IMR-90 (cell line): Measurements from ENCODE around the gene DDX59. TPM values are rescaled to one million over a fixed set of nuclear protein-coding genes. Genes with fewer than 3 reads are reported as not detected.

Experiments
- ATAC-seq: fragments of 200-7000 bp; cut with Tn5 transposase; 2 replicates; pipeline ENCODE4 v1.9.1; 2020; ENCODE audit warnings: low read depth, mild to moderate bottlenecking, moderate library complexity
- BruUV-seq: library from RNA; stranded (reverse); fragments of 400-500 nt; replicated peaks from 2 replicates; lab custom pipeline; 2021; lab: Mats Ljungman, UMichigan
- CTCF ChIA-PET: fragments of 300-600 bp; formaldehyde crosslinking; extraction: SDS; loops from one replicate; lab custom pipeline; 2021; ENCODE audit warnings: antibody characterized with exemption; lab: Yijun Ruan, JAX
- POLR2A ChIA-PET: fragments of 300-600 bp; sonication (Branson Sonifier 250); formaldehyde crosslinking; loops from one replicate; lab custom pipeline; 2022; ENCODE audit warnings: antibody characterized with exemption; ENCODE audit not compliant: unreplicated experiment; lab: Charles Lee
- DNase-seq: peaks from one replicate; pipeline ENCODE4 v3.0.0; 2013
- H2AFZ ChIP-seq: replicated peaks from 2 replicates; pipeline ENCODE3; 2013; ENCODE audit warnings: low read length, mild to moderate bottlenecking; ENCODE audit not compliant: poor library complexity
- H2AK5ac ChIP-seq: 2 replicates; pipeline ENCODE4 v1.6.1; 2013; ENCODE audit warnings: low read depth, low read length, inconsistent platforms
- H2AK9ac ChIP-seq: replicated peaks from 2 replicates; pipeline ENCODE3; 2013; ENCODE audit warnings: mild to moderate bottlenecking, low read depth, low read length, moderate library complexity; ENCODE audit not compliant: poor library complexity
- H2BK120ac ChIP-seq: 2 replicates; pipeline ENCODE4 v1.6.1; 2013; ENCODE audit warnings: low read depth, low read length, inconsistent platforms
- H2BK15ac ChIP-seq: 3 replicates; pipeline ENCODE4 v1.6.1; 2013; ENCODE audit warnings: low read depth, low read length, inconsistent platforms
- H2BK20ac ChIP-seq: 2 replicates; pipeline ENCODE4 v1.6.1; 2013; ENCODE audit warnings: low read depth, mild to moderate bottlenecking, inconsistent platforms, low read length, moderate library complexity
- H2BK5ac ChIP-seq: 2 replicates; pipeline ENCODE4 v1.6.1; 2013; ENCODE audit warnings: mild to moderate bottlenecking, low read depth, low read length, inconsistent platforms; ENCODE audit not compliant: poor library complexity, severe bottlenecking
- H3K14ac ChIP-seq: replicated peaks from 2 replicates; pipeline ENCODE4 v1.6.1; 2013; ENCODE audit warnings: low read depth, low read length, inconsistent platforms
- H3K18ac ChIP-seq: 2 replicates; pipeline ENCODE4 v1.6.1; 2013; ENCODE audit warnings: low read depth, low read length, control low read depth
- H3K23ac ChIP-seq: 2 replicates; pipeline ENCODE4 v1.6.1; 2013; ENCODE audit warnings: low read depth, low read length, inconsistent platforms
- H3K27ac ChIP-seq: 2 replicates; pipeline ENCODE4 v1.5.1; 2013; ENCODE audit warnings: mild to moderate bottlenecking, control low read depth, low read length; ENCODE audit not compliant: insufficient read depth
- H3K27me3 ChIP-seq: 2 replicates; pipeline ENCODE4 v1.6.1; 2013; ENCODE audit warnings: low read length; ENCODE audit not compliant: control insufficient read depth, insufficient read depth
- H3K36me3 ChIP-seq: 2 replicates; pipeline ENCODE4 v1.6.1; 2013; ENCODE audit warnings: low read length, mixed read lengths; ENCODE audit not compliant: control insufficient read depth, insufficient read depth
- H3K4ac ChIP-seq: 2 replicates; pipeline ENCODE4 v1.6.1; 2013; ENCODE audit warnings: low read depth, low read length, inconsistent platforms
- H3K4me1 ChIP-seq: 2 replicates; pipeline ENCODE4 v1.6.1; 2013; ENCODE audit warnings: low read length, mixed read lengths; ENCODE audit not compliant: control insufficient read depth, insufficient read depth
- H3K4me2 ChIP-seq: 2 replicates; pipeline ENCODE4 v1.6.1; 2013; ENCODE audit warnings: low read depth, mild to moderate bottlenecking, control low read depth, low read length, moderate library complexity
- H3K4me3 ChIP-seq: 2 replicates; pipeline ENCODE4 v1.5.1; 2013; ENCODE audit warnings: low read depth, mild to moderate bottlenecking, control low read depth, low read length, moderate library complexity; ENCODE audit not compliant: insufficient read depth
- H3K56ac ChIP-seq: 2 replicates; pipeline ENCODE4 v1.6.1; 2013; ENCODE audit warnings: low read length, inconsistent platforms; ENCODE audit not compliant: insufficient read depth; ENCODE audit errors: extremely low read depth
- H3K79me1 ChIP-seq, 2 experiments: 2 replicates each; pipeline ENCODE4 v1.6.1; 2013; ENCODE audit warnings: low read length in 2 of 2, inconsistent platforms in 1 of 2, low read depth in 1 of 2
- H3K9ac ChIP-seq: 2 replicates; pipeline ENCODE4 v1.6.1; 2013; ENCODE audit warnings: low read depth, low read length, control low read depth
- H3K9me1 ChIP-seq: 2 replicates; pipeline ENCODE4 v1.6.1; 2013; ENCODE audit warnings: low read length, inconsistent platforms; ENCODE audit not compliant: insufficient read depth
- H3K9me3 ChIP-seq: 2 replicates; pipeline ENCODE4 v1.6.1; 2013; ENCODE audit warnings: low read length; ENCODE audit not compliant: control insufficient read depth, insufficient read depth
- H4K20me1 ChIP-seq: 2 replicates; pipeline ENCODE4 v1.6.1; 2013; ENCODE audit warnings: low read length, inconsistent platforms; ENCODE audit not compliant: insufficient read depth
- H4K5ac ChIP-seq: 2 replicates; pipeline ENCODE4 v1.6.1; 2013; ENCODE audit warnings: mild to moderate bottlenecking, low read depth, low read length, control low read depth
- H4K8ac ChIP-seq, 2 experiments: 2 replicates each; pipeline ENCODE4 v1.6.1; 2013; ENCODE audit warnings: low read depth in 2 of 2, low read length in 2 of 2, control low read depth in 1 of 2, inconsistent platforms in 1 of 2
- H4K91ac ChIP-seq: 2 replicates; pipeline ENCODE4 v1.6.1; 2013; ENCODE audit warnings: low read depth, low read length, inconsistent platforms; ENCODE audit not compliant: insufficient read depth
- BHLHE40 ChIP-seq: fragments of 150-350 bp; IDR thresholded peaks from 2 replicates; pipeline ENCODE4 v1.6.1; 2016; ENCODE audit warnings: mild to moderate bottlenecking, low read depth, low read length
- CEBPB ChIP-seq: IDR thresholded peaks from 2 replicates; pipeline ENCODE4 v1.6.1; 2012; ENCODE audit warnings: low read depth, low read length, improper control_type of control experiment
- FOS ChIP-seq: fragments of 150-350 bp; IDR thresholded peaks from 2 replicates; pipeline ENCODE4 v1.6.1; 2016; ENCODE audit warnings: low read depth, low read length
- MAFK ChIP-seq: IDR thresholded peaks from 2 replicates; pipeline ENCODE4 v1.6.1; 2012; ENCODE audit warnings: low read depth, low read length, improper control_type of control experiment
- MAZ ChIP-seq: IDR thresholded peaks from 2 replicates; pipeline ENCODE4 v1.6.1; 2012; ENCODE audit warnings: low read depth, mild to moderate bottlenecking, low read length, improper control_type of control experiment, moderate library complexity, borderline replicate concordance
- MXI1 ChIP-seq: IDR thresholded peaks from 2 replicates; pipeline ENCODE4 v1.6.1; 2012; ENCODE audit warnings: low read depth, mild to moderate bottlenecking, low read length, moderate library complexity, borderline replicate concordance
- NFE2L2 ChIP-seq: fragments of 150-350 bp; IDR thresholded peaks from 2 replicates; pipeline ENCODE4 v1.6.1; 2016; ENCODE audit warnings: low read depth, mild to moderate bottlenecking, low read length
- RAD21 ChIP-seq: IDR thresholded peaks from 2 replicates; pipeline ENCODE4 v1.6.1; 2012; ENCODE audit warnings: low read length, improper control_type of control experiment
- RCOR1 ChIP-seq: IDR thresholded peaks from 2 replicates; pipeline ENCODE4 v1.6.1; 2012; ENCODE audit warnings: mild to moderate bottlenecking, low read length, improper control_type of control experiment; ENCODE audit not compliant: insufficient replicate concordance
- RFX5 ChIP-seq: IDR thresholded peaks from 2 replicates; pipeline ENCODE4 v1.8.0; 2012; ENCODE audit warnings: low read depth, mild to moderate bottlenecking, low read length, moderate library complexity
- SMC3 ChIP-seq: fragments of 150-350 bp; IDR thresholded peaks from 2 replicates; pipeline ENCODE4 v1.6.1; 2016; ENCODE audit warnings: low read depth, mild to moderate bottlenecking, antibody characterized with exemption, low read length, moderate library complexity
- WGBS, 2 experiments: methylation state at CpG; one replicate each; pipeline versions ENCODE4 v1.1.5 to v1.1.7; 2013; ENCODE audit warnings: missing lambda C conversion rate in 2 of 2; ENCODE audit not compliant: insufficient read length in 1 of 2; ENCODE audit errors: extremely low coverage in 2 of 2; 5-methylcytosine and 5-hydroxymethylcytosine counted together
- dilution Hi-C: fragments of 300-500 bp; cut with HindIII; formaldehyde crosslinking; loops from one replicate; pipeline ENCODE4 v1.14.3; 2018; ENCODE audit warnings: low sequenced_read_pairs; ENCODE audit not compliant: unreplicated experiment
- in situ Hi-C: fragments of 300-500 bp; cut with MboI; formaldehyde crosslinking; loops from 3 replicates; pipeline ENCODE4 v1.14.3; 2019; ENCODE audit warnings: low sequenced_read_pairs, inconsistent platforms, mixed read lengths
- intact Hi-C: fragments of 100-400 bp; cut with micrococcal nuclease; formaldehyde crosslinking; loops from 2 replicates; pipeline ENCODE4 v1.10.0; 2022
- polyA plus RNA-seq, 3 experiments: library from polyadenylated mRNA; depleted of rRNA; stranded (reverse); fragments of >200 nt; gene quantifications; 2 replicates each; pipeline ENCODE4 v1.2.3, GENCODE V29; 2012; ENCODE audit warnings: low replicate concordance in 1 of 3
- total RNA-seq: library from RNA; depleted of rRNA; stranded (reverse); fragments of >200 nt; gene quantifications from 2 replicates; pipeline ENCODE4 v1.2.3, GENCODE V29; 2012
- TF ChIP-seq, protein P1 (sequence below): fragments of 150-350 bp; IDR thresholded peaks from 2 replicates; pipeline ENCODE4 v1.6.1; 2017; ENCODE audit warnings: mild to moderate bottlenecking, antibody characterized with exemption, low read length, low read depth
- TF ChIP-seq, protein P2 (sequence below): fragments of 150-350 bp; IDR thresholded peaks from 2 replicates; pipeline ENCODE4 v1.6.1; 2016; ENCODE audit warnings: low read depth, mild to moderate bottlenecking, low read length, moderate library complexity, borderline replicate concordance
- TF ChIP-seq, protein P3 (sequence below): conservative IDR thresholded peaks from 2 replicates; pipeline ENCODE4 v1.5.1; 2012; ENCODE audit warnings: mild to moderate bottlenecking, low read depth, low read length, improper control_type of control experiment

The DDX59 gene
- total and polyA plus RNA-seq, 2 of the 4 experiments (the other 2 are of a cell fraction): 8.6 to 9.1 TPM

DNA sequence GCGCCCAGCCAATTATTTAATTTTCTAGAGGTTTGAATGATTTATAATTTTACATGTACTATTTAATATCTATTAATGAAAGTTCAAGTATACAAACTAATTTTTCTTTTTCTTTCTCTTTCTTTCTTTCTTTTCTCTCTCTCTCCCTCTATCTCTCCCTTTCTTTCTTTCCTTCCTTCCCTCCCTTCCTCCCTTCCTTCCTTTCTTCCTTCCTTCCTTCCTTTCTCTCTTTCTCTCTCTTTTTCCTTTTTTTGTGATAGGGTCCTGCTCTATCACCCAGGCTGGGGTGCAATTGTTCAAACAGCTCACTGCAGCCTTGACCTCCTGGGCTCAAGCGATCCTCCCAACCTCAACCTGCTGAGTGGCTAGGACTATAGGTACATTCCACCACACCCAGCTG is 33.0 kb downstream of the DDX59 start:
- no peak for TF ChIP-seq SMC3
- TF ChIP-seq, protein P1, sequence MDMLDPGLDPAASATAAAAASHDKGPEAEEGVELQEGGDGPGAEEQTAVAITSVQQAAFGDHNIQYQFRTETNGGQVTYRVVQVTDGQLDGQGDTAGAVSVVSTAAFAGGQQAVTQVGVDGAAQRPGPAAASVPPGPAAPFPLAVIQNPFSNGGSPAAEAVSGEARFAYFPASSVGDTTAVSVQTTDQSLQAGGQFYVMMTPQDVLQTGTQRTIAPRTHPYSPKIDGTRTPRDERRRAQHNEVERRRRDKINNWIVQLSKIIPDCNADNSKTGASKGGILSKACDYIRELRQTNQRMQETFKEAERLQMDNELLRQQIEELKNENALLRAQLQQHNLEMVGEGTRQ: no peak
- no peak for TF ChIP-seq MXI1
- no peak for TF ChIP-seq RCOR1
- no peak for TF ChIP-seq RAD21
- TF ChIP-seq, protein P2, sequence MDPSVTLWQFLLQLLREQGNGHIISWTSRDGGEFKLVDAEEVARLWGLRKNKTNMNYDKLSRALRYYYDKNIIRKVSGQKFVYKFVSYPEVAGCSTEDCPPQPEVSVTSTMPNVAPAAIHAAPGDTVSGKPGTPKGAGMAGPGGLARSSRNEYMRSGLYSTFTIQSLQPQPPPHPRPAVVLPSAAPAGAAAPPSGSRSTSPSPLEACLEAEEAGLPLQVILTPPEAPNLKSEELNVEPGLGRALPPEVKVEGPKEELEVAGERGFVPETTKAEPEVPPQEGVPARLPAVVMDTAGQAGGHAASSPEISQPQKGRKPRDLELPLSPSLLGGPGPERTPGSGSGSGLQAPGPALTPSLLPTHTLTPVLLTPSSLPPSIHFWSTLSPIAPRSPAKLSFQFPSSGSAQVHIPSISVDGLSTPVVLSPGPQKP: no peak
- TF ChIP-seq CEBPB: no peak
- TF ChIP-seq FOS: no peak
- TF ChIP-seq BHLHE40: no peak
- TF ChIP-seq NFE2L2: no peak
- TF ChIP-seq, protein P3, sequence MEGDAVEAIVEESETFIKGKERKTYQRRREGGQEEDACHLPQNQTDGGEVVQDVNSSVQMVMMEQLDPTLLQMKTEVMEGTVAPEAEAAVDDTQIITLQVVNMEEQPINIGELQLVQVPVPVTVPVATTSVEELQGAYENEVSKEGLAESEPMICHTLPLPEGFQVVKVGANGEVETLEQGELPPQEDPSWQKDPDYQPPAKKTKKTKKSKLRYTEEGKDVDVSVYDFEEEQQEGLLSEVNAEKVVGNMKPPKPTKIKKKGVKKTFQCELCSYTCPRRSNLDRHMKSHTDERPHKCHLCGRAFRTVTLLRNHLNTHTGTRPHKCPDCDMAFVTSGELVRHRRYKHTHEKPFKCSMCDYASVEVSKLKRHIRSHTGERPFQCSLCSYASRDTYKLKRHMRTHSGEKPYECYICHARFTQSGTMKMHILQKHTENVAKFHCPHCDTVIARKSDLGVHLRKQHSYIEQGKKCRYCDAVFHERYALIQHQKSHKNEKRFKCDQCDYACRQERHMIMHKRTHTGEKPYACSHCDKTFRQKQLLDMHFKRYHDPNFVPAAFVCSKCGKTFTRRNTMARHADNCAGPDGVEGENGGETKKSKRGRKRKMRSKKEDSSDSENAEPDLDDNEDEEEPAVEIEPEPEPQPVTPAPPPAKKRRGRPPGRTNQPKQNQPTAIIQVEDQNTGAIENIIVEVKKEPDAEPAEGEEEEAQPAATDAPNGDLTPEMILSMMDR: no peak
- TF ChIP-seq RFX5: no peak
- TF ChIP-seq MAZ: no peak
- TF ChIP-seq MAFK: no peak

More for the DNA sequence above, 33.0 kb downstream of the DDX59 start:
- Histone ChIP-seq H2BK15ac (no peak overlapping the region), H4K5ac (no peak overlapping the region), H3K4ac (no peak overlapping the region), H3K27ac (no peak overlapping the region), H3K4me1 (peaks cover 2% of the 10 kb centered on the region), H3K27me3 (no peaks in the 10 kb centered on the region), H3K9me3 (no peaks in the 10 kb centered on the region), H3K18ac (no peak overlapping the region), H3K4me3 (no peak overlapping the region), H2BK20ac (0 out of 2 replicates have a peak overlapping the region, but pooled peaks have one; percentile 4), H4K91ac (no peak overlapping the region), H4K8ac (no peak overlapping the region), H2BK5ac (no peak overlapping the region), H2BK120ac (no peak overlapping the region), H4K20me1 (no peaks in the 10 kb centered on the region), H3K36me3 (0 out of 2 replicates have a peak, but pooled peaks cover 1% of the 10 kb centered on the region), H2AK9ac (no peak overlapping the region), H3K9ac (no peak overlapping the region), H3K9me1 (0 out of 2 replicates have a peak, but pooled peaks cover 2% of the 10 kb centered on the region), H3K79me1 (no peaks in the 10 kb centered on the region), H2AFZ (no peak overlapping the region), H3K23ac (no peak overlapping the region), H3K14ac (no peak overlapping the region), H3K56ac (no peak overlapping the region), H3K4me2 (no peak overlapping the region), H2AK5ac (no peak overlapping the region)
- intact Hi-C loops: no loop called here
- POLR2A ChIA-PET: interaction anchor here (0.5 kb wide), 1 partner anchor 54 kb away, joined by 3 read pairs; no protein-coding TSS in a partner anchor
- ATAC-seq (no peak), DNase-seq (no peak)
- BruUV-seq: no TSS peak
- in situ Hi-C loops: no loop called here
- dilution Hi-C loops: no loop called here
- CTCF ChIA-PET: interaction anchor here (0.7 kb wide), 1 partner anchor 9 kb away, joined by 4 read pairs; no protein-coding TSS in a partner anchor
- WGBS, 2 experiments: no CpG with 5 or more reads among the region's 2 CpGs
